SU-DHL-6 (cell line): Measurements from ENCODE around the gene AP1G2.

Experiments
- H2AFZ ChIP-seq: fragments of 200-600 bp; sonication (generic); 2 replicates; pipeline ENCODE4 v1.6.1; 2014; ENCODE audit warnings: low read depth, mild to moderate bottlenecking, moderate library complexity, mixed read lengths, antibody characterized with exemption, low read length; ENCODE audit not compliant: severe bottlenecking
- H3F3A ChIP-seq: fragments of 200-600 bp; shearing (Covaris generic); 2 replicates; pipeline ENCODE4 v1.6.0; 2016; ENCODE audit warnings: antibody characterized with exemption, mild to moderate bottlenecking; ENCODE audit not compliant: insufficient read depth
- H3K27ac ChIP-seq: fragments of 200-600 bp; sonication (generic); 2 replicates; pipeline ENCODE4 v1.5.1; 2016; ENCODE audit warnings: low read depth, mild to moderate bottlenecking, low read length, moderate library complexity, mixed read lengths
- H3K27me3 ChIP-seq: fragments of 200-600 bp; sonication (generic), shearing (Covaris generic); 2 replicates; pipeline ENCODE4 v1.6.0; 2014; ENCODE audit warnings: mild to moderate bottlenecking, low read length
- H3K36me3 ChIP-seq: fragments of 200-600 bp; sonication (generic); 2 replicates; pipeline ENCODE4 v1.6.1; 2014; ENCODE audit warnings: mild to moderate bottlenecking, low read length, mixed read lengths
- H3K4me2 ChIP-seq: fragments of 300-600, 200-600 bp; shearing (Covaris generic), sonication (generic); 2 replicates; pipeline ENCODE4 v1.6.0; 2014; ENCODE audit warnings: low read length, low read depth, mild to moderate bottlenecking; ENCODE audit not compliant: poor library complexity, severe bottlenecking
- H3K4me3 ChIP-seq: fragments of 200-600 bp; sonication (generic); 2 replicates; pipeline ENCODE4 v1.5.1; 2014; ENCODE audit warnings: antibody characterized with exemption, low read length, mild to moderate bottlenecking, mixed read lengths; ENCODE audit not compliant: insufficient read depth, poor library complexity, severe bottlenecking
- H3K79me2 ChIP-seq: fragments of 200-600 bp; sonication (generic); 2 replicates; pipeline ENCODE4 v1.6.1; 2014; ENCODE audit warnings: mild to moderate bottlenecking, low read length, moderate library complexity; ENCODE audit not compliant: insufficient read depth
- H3K9ac ChIP-seq: fragments of 200-600 bp; sonication (generic); 2 replicates; pipeline ENCODE4 v1.7.0; 2014; ENCODE audit warnings: mild to moderate bottlenecking, low read length
- H3K9me2 ChIP-seq: fragments of 200-600 bp; sonication (generic); replicated peaks from 2 replicates; pipeline ENCODE4 v1.6.1; 2014; ENCODE audit warnings: low read length; ENCODE audit not compliant: insufficient read depth
- H3K9me3 ChIP-seq: fragments of 200-600 bp; sonication (generic); 2 replicates; pipeline ENCODE4 v1.6.1; 2014; ENCODE audit warnings: low read length, mixed read lengths; ENCODE audit not compliant: insufficient read depth
- H4K20me1 ChIP-seq: fragments of 200-600 bp; sonication (generic); 2 replicates; pipeline ENCODE4 v1.6.1; 2014; ENCODE audit warnings: low read depth, mild to moderate bottlenecking, antibody characterized with exemption, low read length, moderate library complexity, mixed read lengths
- EZH2phosphoT487 ChIP-seq: fragments of 200-600 bp; sonication (generic), shearing (Covaris generic); conservative IDR thresholded peaks from 2 replicates; pipeline ENCODE4 v1.6.1; 2018; ENCODE audit warnings: mild to moderate bottlenecking, antibody characterized with exemption, low read length, moderate library complexity, mixed read lengths
- TF ChIP-seq, protein P1 (sequence below): fragments of 200-600 bp; sonication (generic); IDR thresholded peaks from one replicate; pipeline ENCODE4 v1.5.1; 2017; ENCODE audit warnings: antibody characterized with exemption, mild to moderate bottlenecking, low read length, moderate library complexity; ENCODE audit not compliant: insufficient read depth, poor library complexity, severe bottlenecking

AP1G2 gene

DNA sequence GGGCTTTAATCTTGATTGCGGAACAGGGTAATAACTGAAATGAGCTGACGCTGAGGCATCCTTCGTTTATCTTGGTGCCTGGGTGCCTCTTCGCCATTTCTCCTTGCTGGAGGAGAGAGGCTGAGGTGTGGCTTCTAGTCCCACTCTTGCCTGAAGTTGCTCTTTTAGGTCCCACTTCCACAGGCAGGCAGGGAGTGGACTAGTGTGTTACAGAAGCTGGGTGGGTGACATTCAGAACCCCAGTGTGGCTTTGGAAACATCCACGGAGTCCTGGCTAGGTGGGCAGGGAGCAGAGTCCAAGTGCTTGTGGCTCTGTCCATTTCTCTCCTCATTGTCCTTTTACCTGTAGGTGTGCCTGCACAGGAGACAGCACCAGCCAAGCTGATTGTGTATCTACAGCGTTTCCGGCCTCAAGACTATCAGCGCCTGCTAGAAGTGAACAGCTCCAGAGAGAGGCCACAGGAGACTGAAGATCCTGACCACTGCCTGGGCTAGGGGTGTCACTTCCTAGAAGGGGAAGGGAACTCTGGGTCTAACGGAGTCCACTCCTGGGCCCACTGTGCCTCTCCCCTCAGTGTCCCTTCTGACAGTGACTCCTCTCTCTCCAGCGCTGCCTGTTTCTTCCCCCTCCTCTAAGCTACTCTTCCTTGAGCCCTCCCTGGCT lies 9.1 kb downstream of the AP1G2 start:
- H3K9ac ChIP-seq = no peak overlapping the region
- no peak overlapping the region for H3K4me3 ChIP-seq
- no peaks in the 10 kb centered on the region for H3K36me3 ChIP-seq
- no peaks in the 10 kb centered on the region for H3K9me2 ChIP-seq
- H3F3A ChIP-seq = peaks cover 15% of the 10 kb centered on the region
- no peaks in the 10 kb centered on the region for H4K20me1 ChIP-seq
- H3K9me3 ChIP-seq = no peaks in the 10 kb centered on the region
- H3K79me2 ChIP-seq = peaks cover 10% of the 10 kb centered on the region; the same call in 1 of the 2 replicates
- H2AFZ ChIP-seq = no peak overlapping the region
- no peaks in the 10 kb centered on the region for H3K27me3 ChIP-seq
- TF ChIP-seq, protein P1, sequence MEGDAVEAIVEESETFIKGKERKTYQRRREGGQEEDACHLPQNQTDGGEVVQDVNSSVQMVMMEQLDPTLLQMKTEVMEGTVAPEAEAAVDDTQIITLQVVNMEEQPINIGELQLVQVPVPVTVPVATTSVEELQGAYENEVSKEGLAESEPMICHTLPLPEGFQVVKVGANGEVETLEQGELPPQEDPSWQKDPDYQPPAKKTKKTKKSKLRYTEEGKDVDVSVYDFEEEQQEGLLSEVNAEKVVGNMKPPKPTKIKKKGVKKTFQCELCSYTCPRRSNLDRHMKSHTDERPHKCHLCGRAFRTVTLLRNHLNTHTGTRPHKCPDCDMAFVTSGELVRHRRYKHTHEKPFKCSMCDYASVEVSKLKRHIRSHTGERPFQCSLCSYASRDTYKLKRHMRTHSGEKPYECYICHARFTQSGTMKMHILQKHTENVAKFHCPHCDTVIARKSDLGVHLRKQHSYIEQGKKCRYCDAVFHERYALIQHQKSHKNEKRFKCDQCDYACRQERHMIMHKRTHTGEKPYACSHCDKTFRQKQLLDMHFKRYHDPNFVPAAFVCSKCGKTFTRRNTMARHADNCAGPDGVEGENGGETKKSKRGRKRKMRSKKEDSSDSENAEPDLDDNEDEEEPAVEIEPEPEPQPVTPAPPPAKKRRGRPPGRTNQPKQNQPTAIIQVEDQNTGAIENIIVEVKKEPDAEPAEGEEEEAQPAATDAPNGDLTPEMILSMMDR = no peak
- no peak for TF ChIP-seq EZH2phosphoT487
- no peak overlapping the region for H3K27ac ChIP-seq
- H3K4me2 ChIP-seq = peak overlapping the region; percentile 89

DNA sequence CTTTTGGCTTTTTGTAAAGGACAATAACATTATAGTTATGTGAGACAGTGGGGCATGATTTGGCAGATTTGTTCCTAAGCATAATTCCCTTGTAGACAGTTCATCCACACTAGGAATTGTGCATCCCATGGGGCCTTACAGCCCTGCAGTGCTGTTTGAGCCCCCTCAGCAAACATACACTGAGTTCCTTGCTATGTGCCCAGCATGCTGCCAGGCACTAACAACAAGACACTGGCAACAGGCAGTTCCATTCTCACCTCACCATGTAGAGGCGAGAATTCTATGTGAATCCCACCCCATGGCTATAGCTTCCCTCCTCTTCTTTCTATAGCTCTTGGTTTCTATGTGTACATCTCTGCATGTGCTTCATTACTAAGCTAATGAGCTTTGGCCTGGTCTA lies 9.6 kb downstream of the AP1G2 start:
- no peak overlapping the region for H2AFZ ChIP-seq
- H3K4me2 ChIP-seq = peak overlapping the region; percentile 89
- peak overlapping the region; percentile 49 for H3K27ac ChIP-seq
- no peaks in the 10 kb centered on the region for H3K9me3 ChIP-seq
- H3K9me2 ChIP-seq = no peaks in the 10 kb centered on the region
- H3K9ac ChIP-seq = peak overlapping the region; percentile 75
- H3K36me3 ChIP-seq = no peaks in the 10 kb centered on the region
- no peak overlapping the region for H3K4me3 ChIP-seq
- no peaks in the 10 kb centered on the region for H3K27me3 ChIP-seq
- H4K20me1 ChIP-seq = no peaks in the 10 kb centered on the region
- no peak for TF ChIP-seq EZH2phosphoT487
- TF ChIP-seq, protein P1 = no peak
- peaks cover 10% of the 10 kb centered on the region; the same call in 1 of the 2 replicates for H3K79me2 ChIP-seq
- peaks cover 15% of the 10 kb centered on the region for H3F3A ChIP-seq

DNA sequence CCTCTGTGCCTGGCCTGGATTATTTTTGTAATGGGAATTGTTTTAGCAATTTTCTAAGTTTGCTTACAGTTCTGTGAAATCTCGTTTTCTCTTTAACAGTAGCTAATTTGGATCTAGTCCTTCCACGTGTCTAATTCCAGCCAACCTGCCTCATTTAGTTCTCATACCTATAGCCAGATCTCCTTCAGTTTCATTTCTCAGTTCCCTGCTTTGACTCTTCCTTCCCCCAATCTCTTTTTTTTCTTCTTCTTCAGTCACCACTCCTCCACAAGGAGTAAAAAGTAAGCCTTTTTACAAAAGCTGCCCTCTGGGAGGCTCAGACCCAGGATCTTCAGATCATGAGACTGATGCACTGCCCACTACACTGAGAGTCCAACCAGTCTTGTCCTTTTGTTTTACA lies 10.1 kb downstream of the AP1G2 start:
- Histone ChIP-seq H3K79me2 (peaks cover 10% of the 10 kb centered on the region; the same call in 1 of the 2 replicates), H3K9me2 (no peaks in the 10 kb centered on the region), H3K4me2 (peak overlapping the region; percentile 89), H3K4me3 (peak overlapping the region; percentile 67), H4K20me1 (no peaks in the 10 kb centered on the region), H3K27ac (peak overlapping the region; percentile 49), H3F3A (peaks cover 15% of the 10 kb centered on the region), H3K27me3 (no peaks in the 10 kb centered on the region), H2AFZ (no peak overlapping the region), H3K9me3 (no peaks in the 10 kb centered on the region), H3K36me3 (no peaks in the 10 kb centered on the region), H3K9ac (peak overlapping the region; percentile 75)
- no peak for TF ChIP-seq EZH2phosphoT487
- TF ChIP-seq, protein P1 = no peak
